Esophagus muscularis mucosa (tissue), 4 donors: ENCODE measurements around the gene INPP5A.

Experiments
- EP300 ChIP-seq: sonication (generic); formaldehyde crosslinking; IDR thresholded peaks from one replicate; pipeline ENCODE4 v1.6.1; 2017; ENCODE audit warnings: antibody characterized with exemption
- POLR2A ChIP-seq: fragments of 450-650 bp; IDR thresholded peaks from one replicate; pipeline ENCODE4 v1.6.1; 2017; ENCODE audit warnings: antibody characterized with exemption, moderate library complexity, mild to moderate bottlenecking, low read depth
- POLR2AphosphoS5 ChIP-seq, 2 donors: sonication (generic); formaldehyde crosslinking; IDR thresholded peaks; one replicate each; pipeline ENCODE4 v1.6.1; 2017; ENCODE audit warnings: antibody characterized with exemption in 2 of 2
- TF ChIP-seq, protein P1 (sequence below), 3 experiments: fragments of 200-600 bp in 2 of 3; fragments of 450-650 bp in 1 of 3; sonication (generic) in 2 of 3; IDR thresholded peaks; one replicate each; pipeline ENCODE4 v1.5.1; 2017 to 2019; ENCODE audit warnings: antibody characterized with exemption in 3 of 3, mild to moderate bottlenecking in 2 of 3, moderate library complexity in 1 of 3

DNA sequence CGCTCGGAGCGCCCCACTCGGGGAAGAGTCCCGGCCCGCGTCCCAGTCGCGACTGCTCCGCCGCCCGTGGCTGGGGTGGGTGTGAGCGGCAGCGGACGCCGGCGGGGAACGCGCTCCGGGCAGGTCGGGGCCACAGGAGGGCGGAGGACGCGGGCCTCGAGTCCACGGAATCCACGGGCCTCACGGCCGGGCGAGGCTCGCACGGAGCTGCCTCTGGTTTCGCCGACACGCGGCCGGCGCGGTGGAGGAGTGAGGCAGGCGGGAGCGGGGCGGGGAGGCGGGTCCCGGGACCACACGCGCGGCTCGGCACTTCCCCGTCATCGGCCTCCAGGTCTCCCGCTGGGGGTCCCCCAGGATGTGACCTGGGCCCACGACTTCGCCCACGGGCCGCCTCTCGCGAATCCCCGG is 248.9 kb downstream of the INPP5A start:
- TF ChIP-seq POLR2A (no peak), POLR2AphosphoS5 (IDR thresholded peaks at IDR 0.05) (no peak), EP300 (no peak)
- TF ChIP-seq, protein P1, sequence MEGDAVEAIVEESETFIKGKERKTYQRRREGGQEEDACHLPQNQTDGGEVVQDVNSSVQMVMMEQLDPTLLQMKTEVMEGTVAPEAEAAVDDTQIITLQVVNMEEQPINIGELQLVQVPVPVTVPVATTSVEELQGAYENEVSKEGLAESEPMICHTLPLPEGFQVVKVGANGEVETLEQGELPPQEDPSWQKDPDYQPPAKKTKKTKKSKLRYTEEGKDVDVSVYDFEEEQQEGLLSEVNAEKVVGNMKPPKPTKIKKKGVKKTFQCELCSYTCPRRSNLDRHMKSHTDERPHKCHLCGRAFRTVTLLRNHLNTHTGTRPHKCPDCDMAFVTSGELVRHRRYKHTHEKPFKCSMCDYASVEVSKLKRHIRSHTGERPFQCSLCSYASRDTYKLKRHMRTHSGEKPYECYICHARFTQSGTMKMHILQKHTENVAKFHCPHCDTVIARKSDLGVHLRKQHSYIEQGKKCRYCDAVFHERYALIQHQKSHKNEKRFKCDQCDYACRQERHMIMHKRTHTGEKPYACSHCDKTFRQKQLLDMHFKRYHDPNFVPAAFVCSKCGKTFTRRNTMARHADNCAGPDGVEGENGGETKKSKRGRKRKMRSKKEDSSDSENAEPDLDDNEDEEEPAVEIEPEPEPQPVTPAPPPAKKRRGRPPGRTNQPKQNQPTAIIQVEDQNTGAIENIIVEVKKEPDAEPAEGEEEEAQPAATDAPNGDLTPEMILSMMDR (IDR thresholded peaks at IDR 0.05) = no peak
